H1 (cell line): ENCODE results near the gene JTB. TPM values are rescaled to one million over a fixed set of nuclear protein-coding genes. Genes with fewer than 3 reads are reported as not detected.

ENCODE experiments used
- CTCF ChIA-PET: fragments of 300-600 bp; sonication (Branson Sonifier 250); formaldehyde crosslinking; loops from one replicate; lab custom pipeline; 2021; ENCODE audit not compliant: partially characterized antibody; lab: Charles Lee
- POLR2A ChIA-PET: fragments of 300-600 bp; sonication (Branson Sonifier 250); formaldehyde crosslinking; loops from one replicate; lab custom pipeline; 2021; ENCODE audit warnings: inconsistent platforms; ENCODE audit not compliant: partially characterized antibody; lab: Charles Lee
- DNase-seq, 2 experiments: peaks; one replicate each; pipeline versions ENCODE4 v3.0.0 to v3.0.0-alpha.2; 2010 to 2022; ENCODE audit warnings: low spot score in 2 of 2, low read depth in 1 of 2, mixed read lengths in 1 of 2
- FAIRE-seq: peaks from 2 replicates; lab custom pipeline; 2011; peaks lifted over from hg19 to GRCh38; lab: Jason Lieb, UNC
- H2AFZ ChIP-seq: 2 replicates; pipeline ENCODE4 v1.8.1; 2012; ENCODE audit warnings: low read length, inconsistent platforms
- H2AK5ac ChIP-seq: 2 replicates; pipeline ENCODE4 v1.6.1; 2013; ENCODE audit warnings: low read depth, low read length
- H2BK120ac ChIP-seq: replicated peaks from 2 replicates; pipeline ENCODE3; 2013; ENCODE audit warnings: low read depth, low read length, inconsistent platforms
- H2BK12ac ChIP-seq: 2 replicates; pipeline ENCODE4 v1.6.1; 2013; ENCODE audit warnings: low read depth, low read length
- H2BK15ac ChIP-seq: 2 replicates; pipeline ENCODE4 v1.6.1; 2013; ENCODE audit warnings: low read length
- H2BK20ac ChIP-seq: 2 replicates; pipeline ENCODE4 v1.6.1; 2013; ENCODE audit warnings: low read length
- H2BK5ac ChIP-seq: 2 replicates; pipeline ENCODE4 v1.6.1; 2013; ENCODE audit warnings: low read depth, low read length
- H3K14ac ChIP-seq: 2 replicates; pipeline ENCODE4 v1.6.1; 2013; ENCODE audit warnings: inconsistent platforms; ENCODE audit not compliant: insufficient read length
- H3K18ac ChIP-seq: 2 replicates; pipeline ENCODE4 v1.6.1; 2013; ENCODE audit warnings: low read length; ENCODE audit errors: extremely low read depth
- H3K23ac ChIP-seq: 2 replicates; pipeline ENCODE4 v1.6.1; 2013; ENCODE audit warnings: inconsistent platforms; ENCODE audit not compliant: insufficient read length
- H3K23me2 ChIP-seq: 2 replicates; pipeline ENCODE4 v1.6.1; 2013; ENCODE audit warnings: low read depth, low read length
- H3K27ac ChIP-seq: 2 replicates; pipeline ENCODE4 v1.6.1; 2011; ENCODE audit warnings: low read depth, low read length, inconsistent platforms
- H3K27me3 ChIP-seq, 4 experiments: replicated peaks in 1 of 4; 1 replicate in 1 of 4; 2 replicates in 3 of 4; pipeline versions ENCODE4 v1.6.1 to v1.8.1; 2011 to 2013; ENCODE audit warnings: low read length in 3 of 4, mild to moderate bottlenecking in 3 of 4, inconsistent platforms in 2 of 4, mixed read lengths in 2 of 4, moderate library complexity in 1 of 4; ENCODE audit not compliant: control insufficient read depth in 3 of 4, insufficient read depth in 3 of 4; ENCODE audit errors: extremely low read depth in 1 of 4
- H3K36me3 ChIP-seq, 4 experiments: 2 replicates each; pipeline versions ENCODE4 v1.6.1 to v1.8.1; 2011 to 2013; ENCODE audit warnings: mild to moderate bottlenecking in 4 of 4, low read length in 3 of 4, moderate library complexity in 2 of 4, control low read depth in 1 of 4, inconsistent platforms in 1 of 4; ENCODE audit not compliant: insufficient read depth in 4 of 4, control insufficient read depth in 2 of 4
- H3K4ac ChIP-seq: replicated peaks from 2 replicates; pipeline ENCODE3; 2013; ENCODE audit warnings: low read length, low read depth, mixed read lengths, inconsistent platforms; ENCODE audit not compliant: insufficient read length
- H3K4me1 ChIP-seq, 4 experiments: replicated peaks in 1 of 4; 1 replicate in 1 of 4; 2 replicates in 3 of 4; pipeline versions ENCODE4 v1.6.1 to v1.8.1; 2011 to 2013; ENCODE audit warnings: low read length in 3 of 4, inconsistent platforms in 2 of 4, mixed read lengths in 1 of 4; ENCODE audit not compliant: insufficient read depth in 4 of 4, control insufficient read depth in 3 of 4
- H3K4me2 ChIP-seq, 2 experiments: 2 replicates each; pipeline versions ENCODE4 v1.6.1 to v1.8.1; 2011 to 2013; ENCODE audit warnings: low read depth in 2 of 2, low read length in 2 of 2, control low read depth in 1 of 2, inconsistent platforms in 1 of 2, mild to moderate bottlenecking in 1 of 2; ENCODE audit not compliant: insufficient read depth in 1 of 2
- H3K4me3 ChIP-seq, 4 experiments: fragments of 200-600, 300-600 bp in 1 of 4; sonication (generic), shearing (Covaris generic), sonication (Bioruptor Twin) in 1 of 4; 2 replicates each; pipeline versions ENCODE4 v1.5.1 to v1.8.1; 2011 to 2016; ENCODE audit warnings: low read length in 4 of 4, low read depth in 3 of 4, control low read depth in 2 of 4, inconsistent platforms in 2 of 4, mild to moderate bottlenecking in 2 of 4, mixed read lengths in 1 of 4, moderate library complexity in 1 of 4; ENCODE audit not compliant: insufficient read depth in 2 of 4; ENCODE audit errors: extremely low read depth in 1 of 4
- H3K56ac ChIP-seq: replicated peaks from 2 replicates; pipeline ENCODE3; 2013; ENCODE audit warnings: low read depth, mild to moderate bottlenecking, mixed read lengths, low read length, inconsistent platforms; ENCODE audit not compliant: insufficient read length
- H3K79me1 ChIP-seq: 2 replicates; pipeline ENCODE4 v1.6.1; 2013; ENCODE audit warnings: low read depth, low read length, control low read depth
- H3K79me2 ChIP-seq, 2 experiments: 2 replicates each; pipeline versions ENCODE4 v1.6.1 to v1.8.1; 2012 to 2013; ENCODE audit warnings: low read length in 2 of 2, mild to moderate bottlenecking in 2 of 2, inconsistent platforms in 1 of 2; ENCODE audit not compliant: insufficient read depth in 2 of 2, control insufficient read depth in 1 of 2
- H3K9ac ChIP-seq, 4 experiments: replicated peaks in 1 of 4; 1 replicate in 1 of 4; 2 replicates in 3 of 4; pipeline versions ENCODE4 v1.6.1 to v1.8.1; 2011 to 2013; ENCODE audit warnings: low read depth in 3 of 4, low read length in 3 of 4, control low read depth in 2 of 4, mild to moderate bottlenecking in 2 of 4, moderate library complexity in 2 of 4, inconsistent platforms in 1 of 4; ENCODE audit errors: extremely low read depth in 1 of 4
- H3K9me3 ChIP-seq, 2 experiments: 2 replicates each; pipeline versions ENCODE4 v1.6.1 to v1.8.1; 2012 to 2013; ENCODE audit warnings: mild to moderate bottlenecking in 2 of 2, moderate library complexity in 2 of 2, control low read depth in 1 of 2, inconsistent platforms in 1 of 2, low read depth in 1 of 2, low read length in 1 of 2, mixed read lengths in 1 of 2; ENCODE audit not compliant: insufficient read depth in 2 of 2
- H4K20me1 ChIP-seq, 2 experiments: replicated peaks in 1 of 2; 2 replicates each; pipeline versions ENCODE3 to v1.8.1; 2011 to 2013; ENCODE audit warnings: inconsistent platforms in 2 of 2, low read length in 2 of 2, mild to moderate bottlenecking in 1 of 2; ENCODE audit not compliant: insufficient read depth in 2 of 2, control insufficient read depth in 1 of 2
- H4K5ac ChIP-seq: 2 replicates; pipeline ENCODE4 v1.6.1; 2013; ENCODE audit warnings: low read length, low read depth, mixed read lengths, inconsistent platforms; ENCODE audit not compliant: insufficient read length
- H4K8ac ChIP-seq: 2 replicates; pipeline ENCODE4 v1.8.0; 2013; ENCODE audit warnings: mild to moderate bottlenecking, moderate library complexity, low read length, inconsistent platforms; ENCODE audit not compliant: insufficient read depth; ENCODE audit errors: extremely low read depth
- H4K91ac ChIP-seq: replicated peaks from 2 replicates; pipeline ENCODE3; 2013; ENCODE audit warnings: low read length, mixed read lengths, inconsistent platforms; ENCODE audit not compliant: insufficient read length
- TAF7 ChIP-seq: optimal IDR thresholded peaks from 2 replicates; pipeline ENCODE3; 2011; ENCODE audit warnings: low read depth, mild to moderate bottlenecking, inconsistent platforms, low read length, moderate library complexity, borderline replicate concordance
- WGBS, 2 experiments: shearing (Covaris generic) in 1 of 2; methylation state at CpG; one replicate each; pipeline versions ENCODE4 v1.1.6 to v1.1.7; 2013 to 2015; ENCODE audit warnings: low lambda C conversion rate in 2 of 2, mixed read lengths in 2 of 2, inconsistent platforms in 1 of 2, low coverage in 1 of 2, missing lambda C conversion rate in 1 of 2; ENCODE audit not compliant: insufficient replicate concordance in 2 of 2, insufficient coverage in 1 of 2, insufficient read length in 1 of 2; ENCODE audit errors: extremely low coverage in 1 of 2, missing lambda C conversion rate in 1 of 2; 5-methylcytosine and 5-hydroxymethylcytosine counted together
- polyA plus RNA-seq, 7 experiments: library from polyadenylated mRNA; depleted of rRNA in 3 of 7; stranded (reverse) in 5 of 7; unstranded in 2 of 7; fragments of >200 nt in 5 of 7; fragments of 200-250 nt in 2 of 7; gene quantifications; 1 replicate in 5 of 7; 2 replicates in 1 of 7; 4 replicates in 1 of 7; pipeline versions ENCODE4 v1.2.1 to v1.2.3, GENCODE V29; 2011 to 2013; ENCODE audit warnings: missing spikeins in 2 of 7, mixed read lengths in 2 of 7
- total RNA-seq: library from RNA; stranded (reverse); fragmentation: NEBNext Ultra II Directional; extraction: Animal tissue kit (Norgen Biotek cat#: 25700); gene quantifications from 2 replicates; pipeline ENCODE4 v1.2.1, GENCODE V29; 2021

JTB gene
- total and polyA plus RNA-seq, 2 of the 8 experiments (the other 6 are each of a cell fraction or from before 2014, with no cell fraction given), result 91.1 to 122 TPM

DNA sequence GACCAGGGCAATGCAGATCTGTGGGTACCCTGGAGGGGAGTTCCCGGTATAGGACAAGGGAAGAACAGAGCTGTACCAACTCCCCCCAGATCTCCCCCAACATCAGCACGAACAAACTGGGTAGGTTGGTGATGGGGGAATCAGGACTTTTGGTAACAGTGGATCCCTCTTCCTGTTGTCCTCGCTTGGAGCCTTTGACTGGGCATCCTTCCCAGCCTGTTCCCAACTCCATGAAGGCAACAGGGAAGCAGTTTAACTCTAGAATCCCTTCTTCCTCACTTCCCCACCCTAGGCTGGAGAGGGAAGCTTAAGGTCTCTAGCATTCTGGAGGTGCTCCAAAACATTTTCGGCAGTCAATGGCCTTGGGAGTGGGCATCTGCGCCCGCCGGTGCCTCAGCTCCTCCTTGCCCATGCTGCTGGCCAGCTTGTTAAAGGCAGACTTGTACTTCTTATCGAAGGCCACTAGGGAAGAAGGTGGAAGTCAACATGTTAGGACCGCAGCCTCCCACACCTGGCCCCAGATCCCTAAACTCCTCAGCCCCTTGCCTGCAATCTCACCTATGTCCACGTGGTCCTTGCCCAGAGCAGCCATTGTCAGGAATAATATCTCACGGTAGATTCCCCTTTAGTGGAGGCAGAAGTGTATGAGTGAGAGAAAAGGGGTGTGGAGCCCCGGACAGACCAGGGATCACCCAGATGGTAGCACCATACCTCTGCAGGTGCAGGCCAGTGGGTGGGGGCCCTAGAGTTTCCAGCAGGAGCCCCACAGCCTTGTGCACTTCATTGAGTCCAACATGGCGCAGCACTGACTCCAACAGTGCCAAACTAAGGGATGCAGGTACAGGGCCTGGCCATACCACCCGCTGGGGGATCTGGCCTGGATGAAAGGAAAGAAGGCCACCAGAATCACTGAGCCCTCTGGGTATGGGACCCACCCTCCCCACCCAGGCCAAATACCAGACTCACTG, 47.2 kb downstream of the JTB start:
- no peaks in the 10 kb centered on the region; the same call in 1 of the 2 replicates for H3K23me2 ChIP-seq
- no peak overlapping the region for H2BK20ac ChIP-seq
- H3K18ac ChIP-seq, result no peak overlapping the region
- H3K27me3 ChIP-seq, result no peaks in the 10 kb centered on the region
- H4K91ac ChIP-seq, result no peak overlapping the region
- WGBS, 2 experiments, result 90% methylated on average over 14 of the region's 14 CpGs; no CpG with 5 or more reads in 1 of the 2 experiments
- no peak overlapping the region for H2BK5ac ChIP-seq
- no peak overlapping the region for H2BK12ac ChIP-seq
- DNase-seq (no peak), FAIRE-seq (no peak)
- H4K5ac ChIP-seq, result no peak overlapping the region
- no peak overlapping the region for H3K56ac ChIP-seq
- H3K4me1 ChIP-seq, result no peaks in the 10 kb centered on the region
- ChIA-PET POLR2A (interaction anchor here (0.9 to 5.1 kb wide), 14 partner anchors 9 to 264 kb away, joined by 3 to 60 read pairs (median 5); partner anchors contain the start of genes CRTC2, DENND4B, RPS27 and SLC39A1), CTCF (interaction anchor here (0.7 to 2.8 kb wide), 16 partner anchors 9 to 133 kb away, joined by 3 to 14 read pairs (median 4); partner anchors contain the start of genes DENND4B and RPS27)
- no peak overlapping the region for H4K8ac ChIP-seq
- no peak overlapping the region for H3K4me3 ChIP-seq
- no peaks in the 10 kb centered on the region for H3K79me2 ChIP-seq
- no peaks in the 10 kb centered on the region for H3K9me3 ChIP-seq
- H3K4me2 ChIP-seq, result no peak overlapping the region
- H3K79me1 ChIP-seq, result no peaks in the 10 kb centered on the region
- H2AFZ ChIP-seq, result no peak overlapping the region
- no peak overlapping the region for H3K4ac ChIP-seq
- no peak overlapping the region for H3K14ac ChIP-seq
- H3K23ac ChIP-seq, result no peak overlapping the region
- H3K9ac ChIP-seq, result no peak overlapping the region
- no peak overlapping the region for H2BK15ac ChIP-seq
- H2BK120ac ChIP-seq, result no peak overlapping the region
- no peak overlapping the region for H3K27ac ChIP-seq
- H2AK5ac ChIP-seq, result no peak overlapping the region
- H3K36me3 ChIP-seq, result peaks cover 3 to 31% (median 23%) of the 10 kb centered on the region in 4 experiments
- peaks cover 0 to 5% of the 10 kb centered on the region in 2 experiments for H4K20me1 ChIP-seq
- no peak for TF ChIP-seq TAF7
